DMS 273 treated with DMSO at 0.1 percent for 48 hours (cell line): Measurements from ENCODE around the gene GGT5.

Experiments used
- DNase-seq: peaks from one replicate; lab custom pipeline; 2025; lab: John Stamatoyannopoulos, UW

GGT5 gene

DNA sequence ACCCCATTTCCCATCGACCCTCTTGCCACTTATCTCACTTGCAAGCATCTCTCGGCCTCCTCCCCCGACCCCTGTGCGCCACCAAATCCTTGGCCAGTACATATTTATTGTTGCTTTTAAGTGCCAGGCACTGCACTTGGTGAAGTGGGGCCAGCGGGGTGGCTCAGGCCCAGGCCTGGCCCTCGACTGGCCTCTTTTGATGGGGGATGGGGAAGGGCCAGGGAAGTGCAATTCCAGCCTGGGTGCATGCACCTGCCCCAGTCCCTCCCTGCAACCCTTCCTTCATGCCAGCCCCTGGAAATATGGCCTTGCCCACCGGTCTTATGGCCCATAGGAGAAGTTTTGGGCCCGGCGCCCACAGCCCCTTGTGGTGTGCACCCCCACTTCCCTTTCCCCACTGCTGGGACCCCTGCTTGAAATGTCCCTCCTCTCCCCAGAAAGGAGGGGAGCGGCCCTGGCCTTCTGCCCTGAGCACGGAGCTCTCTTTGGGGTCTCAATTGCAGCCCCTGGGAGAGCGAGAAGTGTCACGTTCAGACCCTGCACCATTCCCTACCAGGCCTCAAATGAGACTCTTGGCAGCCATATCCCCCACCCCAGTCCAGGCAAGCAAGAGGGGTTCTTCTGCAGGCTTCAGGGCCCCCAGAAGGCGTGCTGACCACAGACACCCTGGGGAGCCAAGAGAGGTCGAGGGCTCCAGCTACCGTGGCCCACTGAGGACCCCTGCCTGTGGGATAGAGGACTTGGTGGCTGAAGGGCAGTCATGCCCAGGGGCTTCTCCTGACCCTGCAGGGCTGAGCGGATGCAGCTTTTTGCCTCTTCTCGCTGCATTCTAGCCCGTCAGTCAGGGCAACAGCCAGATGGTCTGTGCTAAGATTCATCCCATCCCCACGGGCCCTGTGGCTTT lies 62.6 kb downstream of the GGT5 start:
- no peak for DNase-seq

DNA sequence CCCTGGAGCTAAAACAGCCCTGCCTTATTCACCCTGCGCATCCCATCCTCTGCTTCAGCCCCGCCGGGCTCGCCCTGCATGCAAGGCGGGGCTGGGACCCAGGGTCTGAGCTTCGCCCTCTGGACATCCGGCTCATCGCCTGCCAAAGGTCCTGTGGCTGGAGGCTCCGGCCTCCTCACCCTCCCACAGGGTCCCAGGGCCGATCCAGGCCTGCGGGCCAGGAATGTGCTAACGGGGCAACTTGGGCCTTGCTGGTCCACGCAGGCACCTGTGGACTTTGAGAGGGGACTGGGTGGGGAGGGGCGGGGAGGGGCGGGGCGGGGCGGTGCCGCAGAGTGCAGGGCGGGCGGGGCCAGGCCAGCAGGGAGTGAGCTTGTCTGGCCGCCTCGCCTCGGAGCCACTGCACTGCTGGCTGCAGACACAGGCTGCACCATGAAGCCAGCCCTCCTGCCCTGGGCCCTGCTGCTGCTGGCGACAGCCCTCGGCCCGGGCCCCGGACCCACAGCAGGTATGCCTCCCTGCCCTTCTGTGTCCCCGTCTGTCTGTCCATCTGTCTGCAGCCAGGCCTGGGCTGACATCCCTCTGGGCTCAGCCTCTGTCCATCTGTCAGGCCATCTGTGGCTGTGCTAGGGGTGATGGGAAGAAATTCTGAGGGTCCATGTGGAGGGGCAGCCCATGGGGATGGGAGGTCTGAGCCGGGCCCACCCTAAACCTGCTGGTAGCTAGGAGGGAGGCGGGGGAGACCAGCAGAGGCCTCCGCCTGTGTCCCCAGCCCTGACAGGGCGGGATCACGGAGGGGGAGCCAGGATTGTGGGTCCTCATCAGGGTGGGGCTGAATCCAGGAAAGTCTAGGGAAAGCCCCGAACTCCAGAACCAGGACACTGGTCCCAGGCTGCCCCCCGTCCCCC lies 63.5 kb downstream of the GGT5 start, which contains the start of gene SUSD2:
SUSD2 (plus strand) TSS at position 400 of the 908 bp plus-strand sequence; CDS start at position 433, 33 bp downstream.
- peak; percentile 74 for DNase-seq

DNA sequence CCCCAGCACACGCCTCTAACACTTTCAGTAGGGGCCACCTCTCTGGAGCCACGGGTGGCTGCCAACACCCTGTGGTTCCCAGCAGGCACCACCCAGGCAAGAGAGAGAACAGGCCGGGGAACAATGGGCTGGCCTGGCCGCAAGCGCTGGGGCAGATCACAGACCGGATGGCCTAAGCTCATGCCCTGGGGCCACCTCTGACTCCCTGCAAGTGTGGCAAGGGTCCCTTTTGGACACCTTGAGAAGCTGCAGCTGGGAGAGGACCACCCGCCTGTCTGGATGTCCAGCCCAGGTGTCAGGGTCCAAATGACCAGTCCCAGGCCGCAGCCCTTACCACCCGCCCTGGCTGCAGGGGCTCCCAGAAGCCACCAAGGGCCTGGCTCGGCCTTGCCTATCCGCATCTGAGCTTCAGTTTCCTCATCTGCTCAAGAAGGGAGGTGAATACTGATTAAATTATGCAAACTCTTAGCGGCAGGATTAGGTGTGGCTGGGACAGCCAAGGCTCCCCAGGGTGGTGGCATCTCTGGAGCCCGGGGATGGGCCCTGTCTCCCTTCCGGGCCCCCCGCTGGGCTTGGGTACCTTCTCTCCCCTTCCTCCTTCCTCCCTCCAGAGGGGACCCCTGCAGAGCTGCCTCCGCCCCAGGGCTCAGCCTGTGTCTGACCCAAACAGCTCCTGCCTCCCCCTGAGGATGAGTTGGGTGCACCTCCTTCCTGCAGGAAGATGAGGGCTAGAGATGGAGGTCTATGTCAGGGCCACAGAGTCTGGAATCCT lies 64.4 kb downstream of the GGT5 start:
- no peak for DNase-seq

- no peak for DNase-seq
These were observed 65.2 kb downstream of the GGT5 start for GRCh38 chr22:24179478-24180210.

DNA sequence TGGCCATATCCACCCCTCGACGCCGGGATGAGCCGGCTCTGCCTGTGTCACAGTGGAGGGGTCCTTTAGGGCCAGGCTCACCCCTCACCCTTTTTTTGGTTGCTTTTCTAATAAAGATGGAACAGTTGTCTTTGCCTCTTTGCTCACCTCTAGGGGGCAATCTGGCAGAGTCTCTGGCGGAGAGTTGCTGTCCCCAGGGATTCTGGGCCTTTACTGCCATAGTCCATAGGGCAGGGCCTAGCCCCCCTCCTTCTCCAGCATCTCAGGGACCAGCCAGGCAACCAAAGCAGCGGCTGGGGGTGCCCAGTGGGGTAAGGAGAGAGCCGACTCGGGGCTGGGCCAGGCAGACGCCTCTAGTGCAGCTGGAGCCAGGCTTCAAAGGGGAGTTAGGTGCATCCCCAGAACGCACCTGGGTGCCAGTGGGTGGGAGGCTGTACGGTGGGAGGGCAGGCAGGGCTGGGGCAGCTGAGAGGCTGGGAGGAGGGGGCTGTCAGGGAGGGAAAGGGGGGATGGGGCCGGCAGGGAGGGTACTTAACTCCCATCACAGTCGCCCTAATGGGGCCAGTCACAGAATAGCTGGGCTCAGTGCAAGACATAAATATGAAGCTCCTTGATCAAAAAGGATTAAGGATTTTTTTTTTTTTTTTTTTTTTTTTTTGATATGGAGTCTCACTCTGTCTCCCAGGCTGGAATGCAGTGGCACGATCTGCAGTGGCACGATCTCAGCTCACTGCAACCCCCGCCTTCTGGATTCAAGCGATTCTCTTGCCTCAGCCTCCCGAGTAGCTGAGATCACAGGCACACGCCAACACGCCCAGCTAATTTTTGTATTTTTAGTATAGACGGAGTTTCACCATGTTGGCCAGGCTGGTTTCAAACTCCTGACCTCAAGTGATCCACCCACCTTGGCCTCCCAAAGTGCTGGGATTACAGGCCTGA lies 66.1 kb downstream of the GGT5 start:
- no peak for DNase-seq

GRCh38 chr22:24178021-24178431 lies 66.9 kb downstream of the GGT5 start:
- DNase-seq, result no peak

DNA sequence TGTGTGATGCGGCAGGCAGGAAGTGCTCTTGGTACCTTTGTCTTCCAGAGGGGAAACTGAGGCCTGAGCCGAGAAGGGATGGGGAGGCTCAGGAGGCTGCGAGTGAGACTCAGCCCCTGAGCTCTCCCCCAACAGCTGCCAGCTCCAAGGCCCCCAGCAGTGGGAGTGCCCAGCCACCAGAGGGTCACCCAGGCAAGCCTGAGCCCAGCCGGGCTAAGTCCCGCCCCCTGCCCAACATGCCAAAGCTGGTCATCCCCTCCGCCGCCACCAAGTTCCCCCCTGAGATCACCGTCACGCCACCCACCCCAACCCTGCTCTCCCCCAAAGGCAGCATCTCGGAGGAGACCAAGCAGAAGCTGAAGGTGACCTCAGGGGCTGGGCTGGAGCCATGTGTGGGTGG lies 67.4 kb downstream of the GGT5 start:
- no peak for DNase-seq

DNA sequence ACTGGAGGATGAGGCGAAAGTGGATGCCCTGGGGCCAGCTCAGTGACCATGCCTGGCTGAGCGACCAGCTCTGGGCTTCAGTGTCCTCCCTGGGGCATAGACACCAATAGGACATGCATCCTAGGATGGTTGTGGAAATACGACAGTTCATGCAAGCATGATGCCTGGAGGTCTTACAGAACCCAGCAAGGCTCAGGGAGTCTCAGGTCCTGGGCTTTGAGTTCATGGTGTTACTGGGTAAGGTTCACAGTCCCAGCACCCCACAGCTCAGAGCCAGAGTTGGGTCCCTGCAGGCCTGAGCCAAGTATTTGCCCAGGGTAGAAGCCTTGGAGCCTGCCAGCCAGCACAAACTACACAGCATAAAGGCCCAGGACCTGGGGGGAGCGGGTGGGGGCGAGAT lies 67.8 kb downstream of the GGT5 start:
- DNase-seq, result no peak

GRCh38 chr22:24176630-24177029 lies 68.3 kb downstream of the GGT5 start:
- no peak for DNase-seq

DNA sequence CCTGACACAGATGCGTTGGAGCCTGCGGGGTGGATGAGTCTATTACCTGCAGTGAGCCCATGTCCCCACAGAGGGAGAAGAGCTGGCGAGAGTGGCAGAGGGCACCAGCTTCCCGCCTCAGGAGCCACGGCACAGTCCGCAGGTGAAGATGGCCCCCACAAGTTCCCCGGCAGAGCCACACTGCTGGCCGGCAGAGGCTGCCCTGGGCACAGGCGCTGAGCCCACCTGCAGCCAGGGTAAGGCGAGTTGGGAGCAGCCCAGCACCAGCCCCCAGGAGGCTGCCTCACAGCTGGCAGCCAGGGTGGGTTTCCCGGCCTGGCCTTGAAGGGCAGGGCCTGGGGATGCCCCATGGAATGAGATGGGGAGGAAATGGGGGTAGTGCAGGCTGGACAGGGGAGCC lies 68.8 kb downstream of the GGT5 start:
- no peak for DNase-seq

DNA sequence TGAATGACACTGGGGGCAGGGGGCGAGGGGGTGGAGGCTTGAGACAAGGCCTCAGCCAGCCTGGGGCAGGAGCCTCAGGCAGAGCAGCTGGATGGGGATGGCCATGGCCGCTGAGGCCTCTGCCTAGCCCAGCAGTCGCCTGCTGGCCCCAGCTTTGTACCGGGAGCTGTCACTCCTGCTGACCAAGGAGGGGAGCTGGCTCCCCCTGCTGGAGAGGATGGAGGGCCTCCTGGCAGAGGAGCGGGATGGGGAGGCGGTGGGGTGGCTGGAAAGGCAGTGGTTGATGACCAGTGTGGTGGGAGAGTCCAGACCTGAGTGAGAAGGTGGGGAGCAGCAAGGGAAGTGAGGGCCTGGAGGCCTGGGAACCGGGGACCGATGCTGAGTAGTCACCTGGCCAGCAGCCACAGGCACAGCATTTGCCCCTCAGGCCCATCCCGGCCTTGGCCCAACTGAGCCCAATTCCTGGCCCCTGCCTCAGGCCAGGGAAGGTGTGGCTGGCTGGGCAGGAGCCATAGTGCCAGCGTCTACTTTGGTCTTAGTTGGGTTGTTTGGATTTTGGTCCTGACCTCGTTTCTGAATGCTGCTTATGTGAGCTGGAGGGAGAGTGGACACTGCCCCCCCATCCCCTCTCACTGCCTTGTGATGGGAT lies 69.6 kb downstream of the GGT5 start:
- DNase-seq, result no peak

- DNase-seq, result no peak
These were observed 73.1 kb downstream of the GGT5 start for GRCh38 chr22:24171822-24172221.

- DNase-seq, result no peak
These were observed 74.2 kb downstream of the GGT5 start for GRCh38 chr22:24170632-24171031.

GRCh38 chr22:24170188-24170587 lies 74.7 kb downstream of the GGT5 start:
- no peak for DNase-seq
